Measurements from ENCODE around the gene FHOD1.

The FHOD1 gene

DNA sequence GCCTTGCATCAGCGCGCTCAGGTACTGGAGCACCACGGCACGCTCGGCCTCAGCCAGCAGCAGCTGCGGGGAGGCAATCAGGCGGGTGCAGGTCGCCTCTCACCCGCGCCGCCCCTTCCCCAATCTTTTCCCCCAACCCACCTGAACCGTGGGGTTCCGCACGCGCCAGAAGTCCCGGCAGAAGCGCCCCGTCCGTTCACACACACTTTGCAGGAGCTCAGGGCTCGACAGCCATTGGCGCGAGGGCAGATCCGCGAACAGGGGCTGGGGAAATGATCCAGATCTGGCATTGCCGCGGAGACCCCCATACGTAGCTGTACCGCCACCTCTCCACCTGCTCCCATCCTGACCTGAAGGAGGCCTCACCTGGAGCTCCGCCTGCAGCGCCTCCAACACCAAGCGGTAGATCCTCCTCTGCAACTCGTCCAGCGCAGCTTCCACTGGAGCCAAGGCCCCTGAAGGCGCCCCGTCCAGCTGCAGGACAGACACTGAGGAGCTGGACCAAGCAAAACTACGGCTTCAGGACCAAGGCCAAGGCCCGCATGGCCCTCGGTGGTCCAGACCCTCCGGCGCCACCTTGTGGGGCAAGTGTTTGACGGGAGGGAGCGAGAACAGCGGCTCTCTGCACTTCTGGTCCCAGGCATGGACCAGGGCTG, 62.2 kb downstream of the FHOD1 start:
- no peak overlapping the region for H3K4me3 ChIP-seq (ENCODE audit: low read length)
- DNase-seq (ENCODE audit: low read depth, low spot score) = peak; percentile 46

DNA sequence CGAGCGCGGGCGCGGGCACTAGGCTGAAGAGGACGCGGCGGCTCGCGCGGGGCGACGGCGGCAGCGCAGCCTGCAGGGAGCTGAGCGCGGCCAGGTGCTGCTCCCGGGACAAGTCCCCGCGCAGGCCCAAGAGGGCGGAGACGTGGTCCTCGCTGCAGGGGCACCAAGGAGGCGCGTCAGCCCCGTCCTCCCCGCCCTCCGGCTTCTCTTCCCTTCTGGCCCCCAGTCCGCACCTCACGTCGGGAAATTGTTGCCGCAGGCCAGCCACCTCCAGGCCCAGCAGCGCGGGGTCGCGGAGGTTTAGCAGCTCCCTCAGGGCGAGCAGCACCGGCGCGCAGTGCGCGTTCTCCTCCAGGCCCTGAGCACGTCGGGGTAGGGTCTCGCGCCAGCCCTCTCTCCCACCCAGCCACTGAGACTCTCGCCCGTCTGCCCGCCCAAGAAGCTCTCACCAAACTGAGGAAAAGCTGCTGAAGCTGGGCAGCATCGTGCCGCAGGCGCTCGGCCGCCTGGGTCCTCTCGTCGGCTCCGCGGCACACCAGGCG, 62.8 kb downstream of the FHOD1 start:
- no peak for DNase-seq (ENCODE audit: low read depth, low spot score)
- H3K4me3 ChIP-seq (ENCODE audit: low read length) = peak overlapping the region; percentile 87

DNA sequence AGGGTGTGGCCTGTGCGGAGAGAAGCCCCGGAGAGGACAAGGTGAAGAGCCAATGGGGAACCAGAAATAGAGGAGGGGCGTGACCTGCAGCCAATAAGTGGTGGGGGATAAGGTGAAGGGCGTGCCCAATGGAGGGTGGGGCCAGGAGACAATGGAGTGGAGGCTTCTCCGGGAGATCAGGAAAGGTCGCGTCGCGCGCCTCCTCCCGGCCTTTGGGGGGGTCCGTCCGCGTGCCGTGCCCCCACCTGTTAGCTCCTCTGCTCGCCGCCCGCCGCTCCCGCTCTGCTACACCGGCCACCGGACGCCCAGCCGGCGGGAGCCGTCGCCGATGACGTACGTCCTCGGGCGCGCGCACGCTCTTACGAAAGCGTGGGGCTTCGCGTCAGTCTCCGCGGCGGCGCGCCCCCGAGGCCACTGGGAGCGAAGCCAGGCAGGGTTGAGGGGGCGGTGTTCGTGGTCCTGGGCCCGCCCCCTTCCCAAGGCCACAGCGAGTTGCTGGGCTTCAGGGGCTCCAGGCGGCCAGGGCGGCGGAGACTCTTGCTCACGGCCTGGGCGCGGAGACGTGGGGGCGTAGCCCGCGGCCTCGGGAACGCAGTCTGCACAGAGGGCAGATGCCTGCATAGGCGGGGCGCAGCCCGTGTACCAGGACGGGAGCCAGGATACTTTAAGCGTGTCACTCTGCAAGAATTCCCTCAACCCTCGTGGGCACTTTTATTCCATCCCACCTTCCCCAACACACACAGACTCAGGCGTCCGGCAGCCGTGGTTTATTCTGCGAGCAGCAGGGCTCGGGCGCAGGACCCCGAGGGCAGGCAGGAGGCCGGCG, 63.4 kb downstream of the FHOD1 start, which contains the start of gene MATCAP1:
Gene MATCAP1 (minus strand): TSS at position 337 of the 826 bp plus-strand sequence. CDS start 3,353 bp downstream, outside the sequence.
- DNase-seq (ENCODE audit: low read depth, low spot score) = peak; percentile 98
- H3K4me3 ChIP-seq (ENCODE audit: low read length) = peak within 1 kb of the TSS; percentile 87

DNA sequence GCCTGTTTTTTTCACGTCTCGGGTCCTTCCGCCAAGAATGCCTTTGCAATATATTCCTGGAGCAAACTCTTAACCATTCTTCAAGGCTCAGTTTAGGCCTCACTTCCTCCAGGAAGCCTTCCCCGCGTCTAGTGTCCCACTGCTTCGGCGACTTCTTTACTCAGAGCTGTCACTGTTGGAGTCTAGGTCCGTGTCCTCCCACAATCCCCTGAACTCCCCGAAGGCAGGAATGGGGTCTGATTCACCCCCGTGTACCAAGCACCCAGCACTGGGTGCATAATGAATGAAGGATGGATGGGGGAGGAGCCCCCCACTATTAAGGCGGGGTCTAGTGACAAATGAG, 64.0 kb downstream of the FHOD1 start:
- peak overlapping the region; percentile 87 for H3K4me3 ChIP-seq (ENCODE audit: low read length)
- DNase-seq (ENCODE audit: low read depth, low spot score) = no peak

DNA sequence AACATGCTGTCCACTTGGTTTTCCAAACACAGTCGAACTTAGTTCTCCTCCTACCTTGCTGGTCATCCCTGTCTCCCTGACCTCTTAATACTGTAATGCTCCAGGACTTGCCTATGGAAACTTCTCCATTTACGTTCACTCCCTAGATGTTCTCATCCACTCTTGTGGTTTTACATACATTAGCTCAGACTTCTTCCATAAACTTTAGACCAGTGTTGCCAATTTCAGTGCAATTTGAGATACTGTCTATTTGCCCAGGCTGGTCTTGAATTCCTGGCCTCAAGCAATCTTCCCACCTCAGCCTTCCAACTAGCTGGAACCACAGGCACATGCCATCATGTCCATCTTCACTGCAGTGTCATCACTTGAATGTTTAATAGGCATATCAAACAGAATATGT, 65.0 kb downstream of the FHOD1 start:
- peak overlapping the region; percentile 87; the same call in 1 of the 2 replicates for H3K4me3 ChIP-seq (ENCODE audit: low read length)
- DNase-seq (ENCODE audit: low read depth, low spot score) = no peak

DNA sequence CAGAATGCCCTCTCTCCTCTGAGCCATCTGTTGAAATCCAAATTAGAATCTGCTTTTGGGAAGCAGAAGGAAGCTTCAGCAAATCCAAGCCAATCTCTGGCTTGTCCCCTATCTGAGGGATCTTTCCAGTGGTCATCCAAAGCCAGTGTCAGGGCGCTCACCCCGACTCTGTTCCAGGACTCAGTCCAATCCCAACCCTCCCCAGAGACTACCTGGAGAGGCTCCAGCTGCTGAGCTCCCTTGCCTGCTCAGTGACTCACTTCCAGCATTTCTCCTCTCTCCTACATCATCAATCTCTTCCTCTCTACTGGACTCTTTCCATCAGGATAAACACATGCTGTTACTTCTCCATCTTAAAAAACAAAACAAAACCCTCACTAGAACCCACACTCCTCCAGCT, 65.9 kb downstream of the FHOD1 start:
- DNase-seq (ENCODE audit: low read depth, low spot score) = no peak
- no peak overlapping the region for H3K4me3 ChIP-seq (ENCODE audit: low read length)

DNA sequence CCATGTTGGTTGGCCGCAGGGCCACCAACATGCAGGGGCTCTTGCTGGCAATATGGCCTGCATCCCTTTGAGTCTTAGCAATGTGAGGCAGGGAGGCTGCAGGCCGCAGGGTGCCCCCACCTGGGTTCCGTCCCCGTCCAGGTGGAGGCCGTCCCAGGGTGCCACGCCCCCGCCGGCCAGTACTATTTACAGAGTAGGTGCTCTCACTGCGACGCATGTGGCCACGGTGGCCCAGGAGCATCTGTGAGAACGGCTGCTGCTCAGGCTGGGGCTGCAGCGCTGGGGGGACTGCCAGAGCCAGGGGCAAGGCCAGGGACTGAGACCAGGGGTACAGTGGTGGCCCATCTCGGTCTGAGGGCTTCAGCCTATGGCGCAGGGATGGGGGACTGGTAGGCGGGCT, 67.1 kb downstream of the FHOD1 start:
- H3K4me3 ChIP-seq (ENCODE audit: low read length) = no peak overlapping the region
- DNase-seq (ENCODE audit: low read depth, low spot score) = no peak

DNA sequence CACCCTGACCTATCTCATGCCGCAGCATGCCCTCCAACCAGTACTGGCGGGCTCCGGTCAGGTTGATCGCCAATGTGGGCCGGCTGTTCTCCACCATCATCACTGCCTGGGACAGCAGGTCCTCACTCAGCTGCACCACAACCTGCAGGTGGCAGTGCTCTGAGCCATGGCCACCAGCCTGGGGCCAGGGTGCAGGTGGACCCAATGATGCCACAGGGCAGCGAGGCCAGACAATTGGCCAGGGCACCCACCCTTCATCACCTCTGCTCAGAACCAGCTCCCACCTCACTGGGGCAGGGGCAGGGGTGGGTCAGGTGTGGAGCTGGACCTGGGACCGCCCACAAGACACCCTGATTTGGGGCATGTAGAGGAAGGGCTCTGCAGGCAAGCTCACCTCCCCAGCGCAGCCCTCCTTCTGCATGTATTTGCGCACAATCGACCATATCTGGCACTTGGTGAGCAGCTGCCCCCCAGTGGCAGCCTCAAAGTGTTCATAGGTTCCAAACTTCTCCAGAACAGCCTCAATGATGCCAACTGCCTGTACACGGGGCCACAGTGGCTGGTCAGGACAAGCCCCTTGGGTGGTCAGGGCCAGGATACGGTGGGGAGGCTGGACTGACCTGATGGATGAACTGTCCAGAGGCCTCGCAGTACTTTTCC, 67.7 kb downstream of the FHOD1 start:
- no peak for DNase-seq (ENCODE audit: low read depth, low spot score)

More for the DNA sequence above, 67.7 kb downstream of the FHOD1 start:
- H3K4me3 ChIP-seq (ENCODE audit: low read length) = no peak overlapping the region

Data from Jurkat, Clone E6-1 (cell line).